ENCODE measurements around the gene RUFY1.
"Not testable (repeated sequence)": the region's sequence is repeated elsewhere in the genome, so short reads cannot be mapped to it uniquely, and the experiment has no call there.

RUFY1 gene

GRCh38 chr5:179509845-179510244 lies 40.5 kb upstream of the RUFY1 start:
- no peak overlapping the region for H3K4me2 ChIP-seq (ENCODE audit: insufficient read depth, low read length, poor library complexity, severe bottlenecking)
- H2AFZ ChIP-seq (ENCODE audit: low read length) = no peak overlapping the region
- H3K4me1 ChIP-seq (ENCODE audit: control insufficient read depth in 2 of 2, insufficient read depth in 1 of 2, low read depth in 1 of 2, low read length in 2 of 2) = peaks cover 0 to 2% of the 10 kb centered on the region in 2 donors
- H3K4me3 ChIP-seq (ENCODE audit: low read length in 2 of 2) = no peak overlapping the region
- no peak overlapping the region for H3K27ac ChIP-seq (replicated peaks; ENCODE audit: low read length)
- DNase-seq (ENCODE audit: low spot score) = no peak
- H3K9ac ChIP-seq (ENCODE audit: low read depth, low read length, poor library complexity) = no peak overlapping the region
- H2BK15ac ChIP-seq (ENCODE audit: low read length) = no peak overlapping the region
- WGBS, 2 donors (ENCODE audit: extremely low coverage in 2 of 2, insufficient read length in 2 of 2, insufficient replicate concordance in 1 of 2) = no CpG with 5 or more reads among the region's 1 CpG
- H4K8ac ChIP-seq (ENCODE audit: low read depth, low read length) = no peak overlapping the region
- H2BK120ac ChIP-seq (ENCODE audit: low read depth, low read length) = no peak overlapping the region
- no peak overlapping the region for H2AK5ac ChIP-seq (ENCODE audit: low read depth, low read length)
- H3K36me3 ChIP-seq (replicated peaks in 1 of 2; ENCODE audit: control insufficient read depth in 2 of 2, insufficient read depth in 2 of 2, low read length in 2 of 2) = no peaks in the 10 kb centered on the region
- H3K9me3 ChIP-seq (replicated peaks in 1 of 2; ENCODE audit: control insufficient read depth in 2 of 2, insufficient read depth in 1 of 2, low read depth in 1 of 2, low read length in 2 of 2) = no peaks in the 10 kb centered on the region
- no peak overlapping the region for H3K18ac ChIP-seq (ENCODE audit: low read length)
- H3K4ac ChIP-seq (ENCODE audit: low read length) = no peak overlapping the region
- H3K79me1 ChIP-seq (ENCODE audit: low read depth, low read length) = no peaks in the 10 kb centered on the region
- no peak overlapping the region for H2BK5ac ChIP-seq (ENCODE audit: low read length)
- no peak overlapping the region for H4K91ac ChIP-seq (ENCODE audit: low read depth, low read length, poor library complexity)
- no peak overlapping the region for H3K14ac ChIP-seq (ENCODE audit: low read length)
- no peak overlapping the region for H3K23ac ChIP-seq (ENCODE audit: low read depth, low read length, poor library complexity)
- H2BK12ac ChIP-seq (ENCODE audit: low read length) = no peak overlapping the region
- no peaks in the 10 kb centered on the region for H3K27me3 ChIP-seq (ENCODE audit: control insufficient read depth in 3 of 3, insufficient read depth in 3 of 3, low read depth in 1 of 3, low read length in 3 of 3)

GRCh38 chr5:179512452-179513000 lies 37.8 kb upstream of the RUFY1 start:
- no peak overlapping the region for H2BK15ac ChIP-seq (ENCODE audit: low read length)
- no peak overlapping the region for H2BK12ac ChIP-seq (ENCODE audit: low read length)
- peaks cover 0 to 3% (median 0%) of the 10 kb centered on the region in 3 experiments for H3K27me3 ChIP-seq (ENCODE audit: control insufficient read depth in 3 of 3, insufficient read depth in 3 of 3, low read depth in 1 of 3, low read length in 3 of 3)
- no peak overlapping the region for H3K18ac ChIP-seq (ENCODE audit: low read length)
- DNase-seq (ENCODE audit: low spot score) = no peak
- no peak overlapping the region for H4K8ac ChIP-seq (ENCODE audit: low read depth, low read length)
- no peak overlapping the region for H3K14ac ChIP-seq (ENCODE audit: low read length)
- no peak overlapping the region for H3K23ac ChIP-seq (ENCODE audit: low read depth, low read length, poor library complexity)
- no peaks in the 10 kb centered on the region for H3K79me1 ChIP-seq (ENCODE audit: low read depth, low read length)
- no peak overlapping the region for H4K91ac ChIP-seq (ENCODE audit: low read depth, low read length, poor library complexity)
- H2AK5ac ChIP-seq (ENCODE audit: low read depth, low read length) = no peak overlapping the region
- H3K4ac ChIP-seq (ENCODE audit: low read length) = no peak overlapping the region
- WGBS, 2 donors (ENCODE audit: extremely low coverage in 2 of 2, insufficient read length in 2 of 2, insufficient replicate concordance in 1 of 2) = no CpG with 5 or more reads among the region's 15 CpGs
- H2BK5ac ChIP-seq (ENCODE audit: low read length) = no peak overlapping the region
- no peak overlapping the region for H3K9ac ChIP-seq (ENCODE audit: low read depth, low read length, poor library complexity)
- no peaks in the 10 kb centered on the region for H3K36me3 ChIP-seq (replicated peaks in 1 of 2; ENCODE audit: control insufficient read depth in 2 of 2, insufficient read depth in 2 of 2, low read length in 2 of 2)
- peaks cover 0 to 2% of the 10 kb centered on the region in 2 donors for H3K4me1 ChIP-seq (ENCODE audit: control insufficient read depth in 2 of 2, insufficient read depth in 1 of 2, low read depth in 1 of 2, low read length in 2 of 2)
- no peak overlapping the region for H3K27ac ChIP-seq (replicated peaks; ENCODE audit: low read length)
- no peaks in the 10 kb centered on the region for H3K9me3 ChIP-seq (replicated peaks in 1 of 2; ENCODE audit: control insufficient read depth in 2 of 2, insufficient read depth in 1 of 2, low read depth in 1 of 2, low read length in 2 of 2)
- H3K4me2 ChIP-seq (ENCODE audit: insufficient read depth, low read length, poor library complexity, severe bottlenecking) = no peak overlapping the region
- H2BK120ac ChIP-seq (ENCODE audit: low read depth, low read length) = no peak overlapping the region
- H2AFZ ChIP-seq (ENCODE audit: low read length) = no peak overlapping the region
- H3K4me3 ChIP-seq (ENCODE audit: low read length in 2 of 2) = no peak overlapping the region

- H3K27ac ChIP-seq (replicated peaks; ENCODE audit: low read length); H3K23ac ChIP-seq (ENCODE audit: low read depth, low read length, poor library complexity); H3K27me3 ChIP-seq (ENCODE audit: control insufficient read depth in 3 of 3, insufficient read depth in 3 of 3, low read depth in 1 of 3, low read length in 3 of 3); H3K14ac ChIP-seq (ENCODE audit: low read length); DNase-seq (ENCODE audit: low spot score); H3K36me3 ChIP-seq (replicated peaks in 1 of 2; ENCODE audit: control insufficient read depth in 2 of 2, insufficient read depth in 2 of 2, low read length in 2 of 2); H2BK120ac ChIP-seq (ENCODE audit: low read depth, low read length); H4K91ac ChIP-seq (ENCODE audit: low read depth, low read length, poor library complexity); H3K4me1 ChIP-seq (ENCODE audit: control insufficient read depth in 2 of 2, insufficient read depth in 1 of 2, low read depth in 1 of 2, low read length in 2 of 2); H2BK15ac ChIP-seq (ENCODE audit: low read length); H3K4ac ChIP-seq (ENCODE audit: low read length); H3K9ac ChIP-seq (ENCODE audit: low read depth, low read length, poor library complexity); H3K18ac ChIP-seq (ENCODE audit: low read length); H2BK12ac ChIP-seq (ENCODE audit: low read length); H2BK5ac ChIP-seq (ENCODE audit: low read length); H3K4me3 ChIP-seq (ENCODE audit: low read length in 2 of 2); H2AK5ac ChIP-seq (ENCODE audit: low read depth, low read length); H3K9me3 ChIP-seq (replicated peaks in 1 of 2; ENCODE audit: control insufficient read depth in 2 of 2, insufficient read depth in 1 of 2, low read depth in 1 of 2, low read length in 2 of 2); H2AFZ ChIP-seq (ENCODE audit: low read length); H3K4me2 ChIP-seq (ENCODE audit: insufficient read depth, low read length, poor library complexity, severe bottlenecking); H3K79me1 ChIP-seq (ENCODE audit: low read depth, low read length); H4K8ac ChIP-seq (ENCODE audit: low read depth, low read length): not testable (repeated sequence)
- no CpG with 5 or more reads among the region's 7 CpGs for WGBS, 2 donors (ENCODE audit: extremely low coverage in 2 of 2, insufficient read length in 2 of 2, insufficient replicate concordance in 1 of 2)
Measured at GRCh38 chr5:179515501-179515900, 34.9 kb upstream of the RUFY1 start.

GRCh38 chr5:179516221-179516620 lies 34.1 kb upstream of the RUFY1 start:
- Histone ChIP-seq H3K27ac (replicated peaks; ENCODE audit: low read length) (no peak overlapping the region), H2BK12ac (ENCODE audit: low read length) (no peak overlapping the region), H3K14ac (ENCODE audit: low read length) (no peak overlapping the region), H2AK5ac (ENCODE audit: low read depth, low read length) (no peak overlapping the region), H2AFZ (ENCODE audit: low read length) (no peak overlapping the region), H3K18ac (ENCODE audit: low read length) (no peak overlapping the region), H3K4ac (ENCODE audit: low read length) (no peak overlapping the region), H3K36me3 (replicated peaks in 1 of 2; ENCODE audit: control insufficient read depth in 2 of 2, insufficient read depth in 2 of 2, low read length in 2 of 2) (no peaks in the 10 kb centered on the region), H3K9ac (ENCODE audit: low read depth, low read length, poor library complexity) (no peak overlapping the region), H3K79me1 (ENCODE audit: low read depth, low read length) (no peaks in the 10 kb centered on the region), H3K4me3 (ENCODE audit: low read length in 2 of 2) (no peak overlapping the region), H3K4me1 (ENCODE audit: control insufficient read depth in 2 of 2, insufficient read depth in 1 of 2, low read depth in 1 of 2, low read length in 2 of 2) (no peaks in the 10 kb centered on the region), H3K27me3 (ENCODE audit: control insufficient read depth in 3 of 3, insufficient read depth in 3 of 3, low read depth in 1 of 3, low read length in 3 of 3) (peaks cover 0 to 5% (median 0%) of the 10 kb centered on the region in 3 experiments), H3K4me2 (ENCODE audit: insufficient read depth, low read length, poor library complexity, severe bottlenecking) (no peak overlapping the region), H2BK15ac (ENCODE audit: low read length) (no peak overlapping the region), H4K8ac (ENCODE audit: low read depth, low read length) (no peak overlapping the region), H2BK120ac (ENCODE audit: low read depth, low read length) (no peak overlapping the region), H3K9me3 (replicated peaks in 1 of 2; ENCODE audit: control insufficient read depth in 2 of 2, insufficient read depth in 1 of 2, low read depth in 1 of 2, low read length in 2 of 2) (no peaks in the 10 kb centered on the region), H3K23ac (ENCODE audit: low read depth, low read length, poor library complexity) (no peak overlapping the region), H4K91ac (ENCODE audit: low read depth, low read length, poor library complexity) (no peak overlapping the region), H2BK5ac (ENCODE audit: low read length) (no peak overlapping the region)
- no CpG with 5 or more reads among the region's 9 CpGs for WGBS, 2 donors (ENCODE audit: extremely low coverage in 2 of 2, insufficient read length in 2 of 2, insufficient replicate concordance in 1 of 2)
- no peak for DNase-seq (ENCODE audit: low spot score)

Data from neuronal stem cell (in vitro differentiated cells).